ENCODE measurements around the gene TIA1. TPM values are rescaled to one million over a fixed set of nuclear protein-coding genes. Genes with fewer than 3 reads are reported as not detected.
A peak's percentile ranks its signal among the peaks of the same experiment; 100 is the strongest.

The TIA1 gene
- total RNA-seq, 4 donors from 2014 or later: 37.9 to 52.7 (median 40.4) TPM

GRCh38 chr2:70203086-70203485 lies 45.3 kb downstream of the TIA1 start:
- H3K4me3 ChIP-seq (ENCODE audit: low read depth, poor library complexity, severe bottlenecking): no peak overlapping the region
- DNase-seq (ENCODE audit: low spot score in 2 of 2): peak in 1 of 2 donors; percentile 61
- intact Hi-C loops (cut with DNase I; ENCODE audit: low total_unique reads): no loop called here
- 66 to 82% methylated on average over 5 of the region's 5 CpGs for WGBS, 2 donors
- TF ChIP-seq POLR2A (IDR thresholded peaks at IDR 0.05) (no peak), CTCF (IDR thresholded peaks at IDR 0.05) (no peak)

GRCh38 chr2:70202236-70202806 lies 46.1 kb downstream of the TIA1 start:
- DNase-seq (ENCODE audit: low spot score in 2 of 2): peak in 1 of 2 donors; percentile 71
- no peak for TF ChIP-seq CTCF (IDR thresholded peaks at IDR 0.05)
- no peak for TF ChIP-seq POLR2A (IDR thresholded peaks at IDR 0.05)
- H3K4me3 ChIP-seq (ENCODE audit: low read depth, poor library complexity, severe bottlenecking): no peak overlapping the region
- WGBS, 2 donors: 42 to 44% methylated on average over 8 to 9 of the region's 9 CpGs
- intact Hi-C loops (cut with DNase I; ENCODE audit: low total_unique reads): no loop called here

GRCh38 chr2:70201831-70202230 lies 46.6 kb downstream of the TIA1 start:
- TF ChIP-seq CTCF (IDR thresholded peaks at IDR 0.05) (no peak), POLR2A (IDR thresholded peaks at IDR 0.05) (no peak)
- DNase-seq (ENCODE audit: low spot score in 2 of 2): peak in 1 of 2 donors; percentile 73
- WGBS, 2 donors: 71 to 87% methylated on average over 6 of the region's 6 CpGs
- H3K4me3 ChIP-seq (ENCODE audit: low read depth, poor library complexity, severe bottlenecking): no peak overlapping the region
- intact Hi-C loops (cut with DNase I; ENCODE audit: low total_unique reads): no loop called here

- TF ChIP-seq POLR2A (IDR thresholded peaks at IDR 0.05) (no peak), CTCF (IDR thresholded peaks at IDR 0.05) (no peak)
- WGBS, 2 donors: 69 to 80% methylated on average over 3 of the region's 3 CpGs
- no peak for DNase-seq (ENCODE audit: low spot score in 2 of 2)
- H3K4me3 ChIP-seq (ENCODE audit: low read depth, poor library complexity, severe bottlenecking): no peak overlapping the region
- intact Hi-C loops (cut with DNase I; ENCODE audit: low total_unique reads): no loop called here
These were observed 47.1 kb downstream of the TIA1 start for GRCh38 chr2:70201225-70201768.

- DNase-seq (ENCODE audit: low spot score in 2 of 2): peak in 1 of 2 donors; percentile 49
- no peak overlapping the region for H3K4me3 ChIP-seq (ENCODE audit: low read depth, poor library complexity, severe bottlenecking)
- intact Hi-C loops (cut with DNase I; ENCODE audit: low total_unique reads): no loop called here
- TF ChIP-seq POLR2A (IDR thresholded peaks at IDR 0.05) (no peak), CTCF (IDR thresholded peaks at IDR 0.05) (no peak)
- 84 to 91% methylated on average over 4 of the region's 4 CpGs for WGBS, 2 donors
These were observed 49.0 kb downstream of the TIA1 start for GRCh38 chr2:70199320-70199864.
